SK-N-SH treated with all-trans-retinoic acid at 6 μM for 48 hours (cell line): Measurements from ENCODE around the gene CYBA.

Experiments used
- ATAC-seq: fragments of 200-7000 bp; cut with Tn5 transposase; 3 replicates; pipeline ENCODE4 v1.9.1; 2020; ENCODE audit warnings: mild to moderate bottlenecking, moderate library complexity
- CREB5 ChIP-seq: fragments of 250-450 bp; sonication (Bioruptor Pico); IDR thresholded peaks from 2 replicates; pipeline ENCODE4 v1.5.1; 2020; ENCODE audit warnings: low read depth, mild to moderate bottlenecking, moderate library complexity
- CSDC2 ChIP-seq: fragments of 250-450 bp; sonication (Bioruptor Pico); IDR thresholded peaks from 2 replicates; pipeline ENCODE4 v1.5.0; 2020; ENCODE audit warnings: mild to moderate bottlenecking, moderate library complexity
- CSRNP3 ChIP-seq: fragments of 250-450 bp; sonication (Bioruptor Pico); IDR thresholded peaks from 2 replicates; pipeline ENCODE4 v1.5.1; 2021; ENCODE audit warnings: mild to moderate bottlenecking, moderate library complexity
- ESRRG ChIP-seq: fragments of 250-450 bp; sonication (Bioruptor Pico); IDR thresholded peaks from 2 replicates; pipeline ENCODE4 v1.6.1; 2021; ENCODE audit warnings: mild to moderate bottlenecking
- ISL1 ChIP-seq: fragments of 250-450 bp; sonication (Bioruptor Pico); IDR thresholded peaks from 2 replicates; pipeline ENCODE4 v2.1.2; 2022; ENCODE audit warnings: mild to moderate bottlenecking, moderate library complexity
- OSR1 ChIP-seq: fragments of 250-450 bp; sonication (Bioruptor Pico); IDR thresholded peaks from 2 replicates; pipeline ENCODE4 v1.8.0; 2022; ENCODE audit warnings: moderate library complexity, mild to moderate bottlenecking, inconsistent platforms
- PATZ1 ChIP-seq: fragments of 250-450 bp; sonication (Bioruptor Pico); IDR thresholded peaks from 2 replicates; pipeline ENCODE4 v1.8.0; 2020; ENCODE audit warnings: mild to moderate bottlenecking, moderate library complexity, borderline replicate concordance
- PPARA ChIP-seq: fragments of 250-450 bp; sonication (Bioruptor Pico); IDR thresholded peaks from 2 replicates; pipeline ENCODE4 v1.5.0; 2020; ENCODE audit warnings: mild to moderate bottlenecking, borderline replicate concordance
- RARB ChIP-seq: fragments of 250-450 bp; sonication (Bioruptor Pico); IDR thresholded peaks from 2 replicates; pipeline ENCODE4 v1.8.0; 2021; ENCODE audit warnings: mild to moderate bottlenecking, moderate library complexity
- SNAI2 ChIP-seq: fragments of 250-450 bp; sonication (Bioruptor Pico); IDR thresholded peaks from 2 replicates; pipeline ENCODE4 v1.5.0; 2020; ENCODE audit warnings: mild to moderate bottlenecking, moderate library complexity
- TOX ChIP-seq: fragments of 250-450 bp; sonication (Bioruptor Pico); IDR thresholded peaks from 2 replicates; pipeline ENCODE4 v1.8.0; 2021; ENCODE audit warnings: mild to moderate bottlenecking, moderate library complexity, borderline replicate concordance
- TSHZ2 ChIP-seq: fragments of 250-450 bp; sonication (Bioruptor Pico); IDR thresholded peaks from 2 replicates; pipeline ENCODE4 v1.5.0; 2020; ENCODE audit warnings: mild to moderate bottlenecking, moderate library complexity
- ZFP3 ChIP-seq: fragments of 250-450 bp; sonication (Bioruptor Pico); IDR thresholded peaks from 2 replicates; pipeline ENCODE4 v1.5.0; 2020; ENCODE audit warnings: mild to moderate bottlenecking, moderate library complexity
- ZFP30 ChIP-seq: fragments of 450-650 bp; formaldehyde crosslinking; IDR thresholded peaks from 2 replicates; pipeline ENCODE4 v1.5.0; 2022; ENCODE audit warnings: mild to moderate bottlenecking, moderate library complexity
- ZNF565 ChIP-seq: fragments of 450-650 bp; formaldehyde crosslinking; conservative IDR thresholded peaks from 2 replicates; pipeline ENCODE4 v1.5.0; 2020; ENCODE audit warnings: low read depth, mild to moderate bottlenecking, moderate library complexity
- ZNF70 ChIP-seq: fragments of 450-650 bp; formaldehyde crosslinking; IDR thresholded peaks from 2 replicates; pipeline ENCODE4 v1.5.0; 2020; ENCODE audit warnings: mild to moderate bottlenecking, moderate library complexity
- ZNF8 ChIP-seq: fragments of 450-650 bp; formaldehyde crosslinking; IDR thresholded peaks from 2 replicates; pipeline ENCODE4 v1.5.0; 2020; ENCODE audit warnings: mild to moderate bottlenecking, moderate library complexity

The CYBA gene

GRCh38 chr16:88631920-88632586 is 18.8 kb downstream of the CYBA start:
- ATAC-seq = no peak
- no peak for TF ChIP-seq OSR1
- TF ChIP-seq CSRNP3 (CRISPR knock-in tag) = no peak
- TF ChIP-seq ZNF8 = no peak
- TF ChIP-seq ZNF70 = no peak
- TF ChIP-seq RARB (CRISPR knock-in tag) = no peak
- TF ChIP-seq ZFP3 = no peak
- TF ChIP-seq CSDC2 (CRISPR knock-in tag) = no peak
- TF ChIP-seq PPARA = no peak
- TF ChIP-seq TSHZ2 (CRISPR knock-in tag) = no peak

GRCh38 chr16:88631384-88631783 is 19.5 kb downstream of the CYBA start:
- TF ChIP-seq PATZ1 (CRISPR knock-in tag) (no peak), ISL1 (CRISPR knock-in tag) (no peak)
- ATAC-seq = no peak

- no peak for ATAC-seq
- TF ChIP-seq ZNF8 (no peak), ZNF70 (no peak), ZFP30 (CRISPR knock-in tag) (no peak), PATZ1 (CRISPR knock-in tag) (no peak), TSHZ2 (CRISPR knock-in tag) (no peak), OSR1 (no peak), CSRNP3 (CRISPR knock-in tag) (no peak), ISL1 (CRISPR knock-in tag) (no peak), TOX (CRISPR knock-in tag) (no peak), SNAI2 (CRISPR knock-in tag) (no peak), ESRRG (CRISPR knock-in tag) (no peak), PPARA (no peak), ZNF565 (no peak), CREB5 (CRISPR knock-in tag) (no peak)
Measured at GRCh38 chr16:88630941-88631340, 19.9 kb downstream of the CYBA start.
